Skeletal muscle tissue (tissue), 4 donors: Measurements from ENCODE around the gene SPG7. TPM values are rescaled to one million over a fixed set of nuclear protein-coding genes. Genes with fewer than 3 reads are reported as not detected.

ENCODE experiments used
- H3K27ac ChIP-seq: one replicate; pipeline ENCODE4 v1.7.0; 2013; ENCODE audit warnings: mild to moderate bottlenecking, low read depth, low read length, inconsistent platforms
- H3K27me3 ChIP-seq, 3 donors: one replicate each; pipeline ENCODE4 v1.7.0; 2013; ENCODE audit warnings: low read length in 3 of 3; ENCODE audit not compliant: control insufficient read depth in 3 of 3, insufficient read depth in 3 of 3
- H3K36me3 ChIP-seq, 3 donors: one replicate each; pipeline ENCODE4 v1.7.0; 2013; ENCODE audit warnings: low read length in 3 of 3; ENCODE audit not compliant: control insufficient read depth in 3 of 3, insufficient read depth in 3 of 3
- H3K4me1 ChIP-seq, 3 donors: one replicate each; pipeline ENCODE4 v1.7.0; 2013; ENCODE audit warnings: low read length in 3 of 3, mild to moderate bottlenecking in 3 of 3; ENCODE audit not compliant: control insufficient read depth in 3 of 3, insufficient read depth in 3 of 3
- H3K4me3 ChIP-seq, 3 donors: one replicate each; pipeline ENCODE4 v1.7.0; 2013; ENCODE audit warnings: low read length in 3 of 3
- H3K9ac ChIP-seq, 3 donors: one replicate each; pipeline ENCODE4 v1.7.0; 2013; ENCODE audit warnings: low read length in 3 of 3, mild to moderate bottlenecking in 3 of 3, moderate library complexity in 2 of 3, low read depth in 1 of 3
- H3K9me3 ChIP-seq, 3 donors: one replicate each; pipeline ENCODE4 v1.7.0; 2013; ENCODE audit warnings: low read length in 3 of 3; ENCODE audit not compliant: control insufficient read depth in 3 of 3
- total RNA-seq: library from RNA; depleted of rRNA; stranded (reverse); fragments of >200 nt; gene quantifications from one replicate; pipeline ENCODE4 v1.2.3, GENCODE V29; 2014
- donor health status: Osteomylitis.

Gene SPG7
- total RNA-seq, 1 donor from 2014 or later, result 83.0 TPM

GRCh38 chr16:89507214-89507833 lies 879 bp upstream of the SPG7 start:
- H3K36me3 ChIP-seq, result peaks cover 14 to 15% (median 15%) of the 10 kb centered on the region in 3 donors
- no peaks in the 10 kb centered on the region for H3K9me3 ChIP-seq
- H3K4me3 ChIP-seq, result peak overlapping the region; percentile 91 to 94 (median 92)
- H3K27me3 ChIP-seq, result peaks cover 0 to 9% (median 0%) of the 10 kb centered on the region in 3 donors
- peak overlapping the region; percentile 90 for H3K27ac ChIP-seq
- peak overlapping the region; percentile 76 to 97 (median 94) for H3K9ac ChIP-seq
- H3K4me1 ChIP-seq, result peaks cover 35 to 40% (median 36%) of the 10 kb centered on the region in 3 donors

- Histone ChIP-seq H3K4me3 (no peak overlapping the region), H3K4me1 (peaks cover 27 to 33% (median 30%) of the 10 kb centered on the region in 3 donors), H3K27ac (no peak overlapping the region), H3K27me3 (peaks cover 0 to 4% (median 0%) of the 10 kb centered on the region in 3 donors), H3K36me3 (peaks cover 26 to 28% (median 27%) of the 10 kb centered on the region in 3 donors), H3K9ac (no peak overlapping the region), H3K9me3 (no peaks in the 10 kb centered on the region)
These were observed 2.3 kb downstream of the SPG7 start for GRCh38 chr16:89510526-89510925.

- Histone ChIP-seq H3K9ac (no peak overlapping the region), H3K4me3 (no peak overlapping the region), H3K36me3 (peaks cover 30 to 32% (median 31%) of the 10 kb centered on the region in 3 donors), H3K9me3 (no peaks in the 10 kb centered on the region), H3K4me1 (peaks cover 19 to 25% (median 21%) of the 10 kb centered on the region in 3 donors), H3K27ac (no peak overlapping the region), H3K27me3 (no peaks in the 10 kb centered on the region)
These were observed 3.2 kb downstream of the SPG7 start for GRCh38 chr16:89511374-89511773.

- Histone ChIP-seq H3K27me3 (no peaks in the 10 kb centered on the region), H3K4me3 (no peak overlapping the region), H3K9me3 (no peaks in the 10 kb centered on the region), H3K27ac (no peak overlapping the region), H3K4me1 (peaks cover 10 to 16% (median 13%) of the 10 kb centered on the region in 3 donors), H3K36me3 (peaks cover 37 to 39% (median 38%) of the 10 kb centered on the region in 3 donors), H3K9ac (no peak overlapping the region)
These were observed 4.2 kb downstream of the SPG7 start for GRCh38 chr16:89512453-89512852.

- H3K27ac ChIP-seq, result no peak overlapping the region
- no peaks in the 10 kb centered on the region for H3K9me3 ChIP-seq
- no peak overlapping the region for H3K9ac ChIP-seq
- H3K36me3 ChIP-seq, result peaks cover 38 to 59% (median 41%) of the 10 kb centered on the region in 3 donors
- no peak overlapping the region for H3K4me3 ChIP-seq
- H3K27me3 ChIP-seq, result no peaks in the 10 kb centered on the region
- H3K4me1 ChIP-seq, result no peaks in the 10 kb centered on the region
These were observed 8.9 kb downstream of the SPG7 start for GRCh38 chr16:89517128-89517527.

- Histone ChIP-seq H3K9ac (no peak overlapping the region), H3K4me1 (peaks cover 2 to 8% (median 2%) of the 10 kb centered on the region in 3 donors), H3K27me3 (no peaks in the 10 kb centered on the region), H3K27ac (no peak overlapping the region), H3K9me3 (no peaks in the 10 kb centered on the region), H3K4me3 (no peak overlapping the region), H3K36me3 (peaks cover 44 to 67% (median 47%) of the 10 kb centered on the region in 3 donors)
These were observed 11.7 kb downstream of the SPG7 start for GRCh38 chr16:89519881-89520280.

- Histone ChIP-seq H3K4me3 (no peak overlapping the region), H3K27ac (no peak overlapping the region), H3K9ac (no peak overlapping the region), H3K36me3 (peaks cover 34 to 71% (median 47%) of the 10 kb centered on the region in 3 donors), H3K27me3 (no peaks in the 10 kb centered on the region), H3K9me3 (no peaks in the 10 kb centered on the region), H3K4me1 (peaks cover 13 to 22% (median 14%) of the 10 kb centered on the region in 3 donors)
These were observed 14.1 kb downstream of the SPG7 start for GRCh38 chr16:89522287-89522686.

- no peaks in the 10 kb centered on the region for H3K9me3 ChIP-seq
These were observed 15.6 kb downstream of the SPG7 start for GRCh38 chr16:89523680-89524344.

GRCh38 chr16:89525146-89525913 lies 17.1 kb downstream of the SPG7 start:
- Histone ChIP-seq H3K36me3 (peaks cover 30 to 65% (median 46%) of the 10 kb centered on the region in 3 donors), H3K27ac (peak overlapping the region; percentile 87), H3K27me3 (no peaks in the 10 kb centered on the region), H3K4me3 (peak overlapping the region in 1 of 3 donors; percentile 60), H3K9me3 (no peaks in the 10 kb centered on the region), H3K4me1 (peaks cover 13 to 22% (median 14%) of the 10 kb centered on the region in 3 donors), H3K9ac (peak overlapping the region; percentile 11 to 85 (median 43))

More at GRCh38 chr16:89523680-89524344, 15.6 kb downstream of the SPG7 start:
- H3K27me3 ChIP-seq, result no peaks in the 10 kb centered on the region
- H3K9ac ChIP-seq, result peak overlapping the region in 1 of 3 donors; percentile 25
- no peak overlapping the region for H3K4me3 ChIP-seq
- peaks cover 31 to 64% (median 43%) of the 10 kb centered on the region in 3 donors for H3K36me3 ChIP-seq
- H3K27ac ChIP-seq, result no peak overlapping the region
- H3K4me1 ChIP-seq, result peaks cover 13 to 22% (median 14%) of the 10 kb centered on the region in 3 donors
